Left colon (tissue), 2 donors: ENCODE data around the gene FOXK2. TPM values are rescaled to one million over a fixed set of nuclear protein-coding genes. Genes with fewer than 3 reads are reported as not detected.
"Not testable (repeated sequence)": the region's sequence is repeated elsewhere in the genome, so short reads cannot be mapped to it uniquely, and the experiment has no call there.

ENCODE experiments used
- ATAC-seq: fragments of 200-7000 bp; cut with Tn5 transposase; one replicate; pipeline ENCODE4 v1.9.1; 2020; ENCODE audit warnings: mild to moderate bottlenecking, moderate library complexity
- DNase-seq, 2 donors: peaks; one replicate each; pipeline ENCODE4 v3.0.0-alpha.2; 2020
- intact Hi-C, 2 donors: fragments of 100-400 bp; cut with DNase I in 1 of 2; cut with micrococcal nuclease in 1 of 2; formaldehyde crosslinking; loops; one replicate each; pipeline versions ENCODE4 v1.11.2 to v1.14.0; 2022; cut with DNase I, micrococcal nuclease
- total RNA-seq, 2 donors: library from RNA; stranded (reverse); fragmentation: NEBNext Ultra II Directional; extraction: Animal tissue kit (Norgen Biotek cat#: 25700); gene quantifications; one replicate each; pipeline ENCODE4 v1.2.1, GENCODE V29; 2021
- donor health status: DM: no; HTN: no; CAD: no.
- donor health status: DM: yes; HTN: yes; CAD: no.

FOXK2 gene
- total RNA-seq, 2 donors from 2014 or later, result 40.4 to 48.7 TPM

GRCh38 chr17:82579969-82580368, 60.4 kb downstream of the FOXK2 start:
- ATAC-seq, DNase-seq, intact Hi-C loops: not testable (repeated sequence)

GRCh38 chr17:82582213-82582612, 62.7 kb downstream of the FOXK2 start:
- intact Hi-C loops, result no loop called here

DNA sequence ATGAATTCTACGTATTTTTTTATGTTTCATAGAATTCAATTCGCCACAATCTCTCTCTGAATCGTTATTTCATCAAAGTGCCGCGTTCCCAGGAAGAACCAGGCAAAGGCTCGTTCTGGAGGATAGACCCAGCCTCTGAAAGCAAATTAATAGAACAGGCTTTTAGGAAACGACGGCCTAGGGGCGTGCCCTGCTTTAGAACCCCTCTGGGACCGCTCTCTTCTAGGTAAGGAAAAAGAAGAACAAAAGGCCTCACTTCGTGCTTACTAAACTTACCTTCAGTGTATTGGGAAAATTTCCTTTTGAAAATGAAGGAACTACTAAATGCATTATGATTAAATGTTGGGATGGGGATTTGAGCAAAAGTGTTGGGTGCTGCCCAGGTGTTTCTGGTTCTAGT, 63.2 kb downstream of the FOXK2 start:
- intact Hi-C loops, result no loop called here
- no peak for ATAC-seq
- no peak for DNase-seq

More at GRCh38 chr17:82582213-82582612, 62.7 kb downstream of the FOXK2 start:
- DNase-seq, result no peak
- no peak for ATAC-seq

DNA sequence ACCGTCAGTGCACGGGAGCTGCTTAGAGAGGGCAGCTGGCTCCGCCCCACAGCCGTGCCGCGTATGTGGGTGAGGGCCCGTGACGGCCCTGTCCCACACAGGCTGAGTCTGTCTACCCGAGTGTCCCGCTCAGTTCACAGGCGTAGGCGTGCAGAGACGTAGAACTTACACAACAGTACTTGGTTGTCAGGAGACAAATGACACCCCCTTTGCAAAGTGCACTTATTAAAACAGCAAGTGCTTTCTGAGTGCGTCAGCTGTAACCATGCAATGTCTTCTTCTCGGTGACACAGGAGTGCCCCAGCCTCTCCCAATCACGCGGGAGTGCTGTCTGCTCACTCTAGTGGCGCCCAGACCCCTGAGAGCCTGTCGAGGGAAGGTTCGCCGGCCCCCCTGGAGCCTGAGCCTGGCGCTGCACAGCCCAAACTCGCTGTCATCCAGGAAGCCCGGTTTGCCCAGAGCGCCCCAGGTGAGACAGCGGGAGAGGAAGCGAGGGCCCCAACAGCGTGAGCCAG, 64.2 kb downstream of the FOXK2 start:
- ATAC-seq (no peak), DNase-seq (no peak)
- intact Hi-C loops, result no loop called here

DNA sequence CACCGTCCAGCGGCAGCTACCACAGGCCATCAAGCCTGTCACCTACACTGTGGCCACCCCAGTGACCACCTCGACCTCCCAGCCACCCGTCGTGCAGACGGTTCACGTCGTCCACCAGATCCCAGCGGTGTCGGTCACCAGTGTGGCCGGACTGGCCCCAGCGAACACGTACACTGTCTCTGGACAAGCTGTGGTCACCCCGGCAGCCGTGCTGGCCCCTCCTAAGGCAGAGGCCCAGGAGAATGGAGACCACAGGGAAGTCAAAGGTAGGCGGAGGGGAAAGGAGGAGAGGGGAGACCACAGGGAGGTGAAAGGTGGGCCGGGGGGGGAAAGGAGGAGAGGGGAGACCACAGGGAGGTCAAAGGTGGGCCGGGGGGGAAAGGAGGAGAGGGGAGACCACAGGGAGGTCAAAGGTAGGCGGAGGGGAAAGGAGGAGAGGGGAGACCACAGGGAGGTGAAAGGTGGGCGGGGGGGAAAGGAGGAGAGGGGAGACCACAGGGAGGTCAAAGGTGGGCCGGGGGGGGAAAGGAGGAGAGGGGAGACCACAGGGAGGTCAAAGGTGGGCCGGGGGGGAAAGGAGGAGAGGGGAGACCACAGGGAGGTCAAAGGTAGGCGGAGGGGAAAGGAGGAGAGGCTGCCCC, 66.5 kb downstream of the FOXK2 start:
- ATAC-seq, intact Hi-C loops: not testable (repeated sequence)
- DNase-seq, result peak; percentile 49 to 77

DNA sequence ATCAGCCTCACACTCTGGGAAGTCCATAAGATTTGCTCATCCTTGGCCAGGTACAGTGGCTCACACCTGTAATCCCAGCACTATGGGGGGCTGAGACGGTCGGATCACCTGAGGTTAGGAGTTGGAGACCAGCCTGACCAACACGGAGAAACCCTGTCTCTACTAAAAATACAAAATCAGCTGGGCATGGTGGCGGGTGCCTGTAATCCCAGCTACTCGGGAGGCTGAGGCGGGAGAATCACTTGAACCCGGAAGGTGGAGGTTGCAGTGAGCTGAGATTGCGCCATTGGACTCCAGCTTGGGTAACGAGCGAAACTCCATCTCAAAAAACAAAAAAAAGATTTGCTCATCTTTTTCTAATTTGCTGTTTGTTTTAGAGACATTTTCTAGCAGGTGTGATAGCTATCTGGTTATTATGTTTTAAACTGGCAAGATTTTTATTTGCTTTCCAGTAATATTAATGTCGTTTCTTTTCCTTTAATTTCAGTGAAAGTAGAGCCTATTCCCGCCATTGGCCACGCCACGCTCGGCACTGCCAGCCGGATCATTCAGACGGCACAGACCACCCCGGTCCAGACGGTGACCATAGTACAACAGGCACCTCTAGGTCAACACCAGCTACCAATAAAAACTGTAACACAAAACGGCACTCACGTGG, 67.2 kb downstream of the FOXK2 start:
- no peak for ATAC-seq
- intact Hi-C loops, result no loop called here
- no peak for DNase-seq

GRCh38 chr17:82587234-82588086, 67.9 kb downstream of the FOXK2 start:
- intact Hi-C loops, result no loop called here
- DNase-seq (no peak), ATAC-seq (no peak)

DNA sequence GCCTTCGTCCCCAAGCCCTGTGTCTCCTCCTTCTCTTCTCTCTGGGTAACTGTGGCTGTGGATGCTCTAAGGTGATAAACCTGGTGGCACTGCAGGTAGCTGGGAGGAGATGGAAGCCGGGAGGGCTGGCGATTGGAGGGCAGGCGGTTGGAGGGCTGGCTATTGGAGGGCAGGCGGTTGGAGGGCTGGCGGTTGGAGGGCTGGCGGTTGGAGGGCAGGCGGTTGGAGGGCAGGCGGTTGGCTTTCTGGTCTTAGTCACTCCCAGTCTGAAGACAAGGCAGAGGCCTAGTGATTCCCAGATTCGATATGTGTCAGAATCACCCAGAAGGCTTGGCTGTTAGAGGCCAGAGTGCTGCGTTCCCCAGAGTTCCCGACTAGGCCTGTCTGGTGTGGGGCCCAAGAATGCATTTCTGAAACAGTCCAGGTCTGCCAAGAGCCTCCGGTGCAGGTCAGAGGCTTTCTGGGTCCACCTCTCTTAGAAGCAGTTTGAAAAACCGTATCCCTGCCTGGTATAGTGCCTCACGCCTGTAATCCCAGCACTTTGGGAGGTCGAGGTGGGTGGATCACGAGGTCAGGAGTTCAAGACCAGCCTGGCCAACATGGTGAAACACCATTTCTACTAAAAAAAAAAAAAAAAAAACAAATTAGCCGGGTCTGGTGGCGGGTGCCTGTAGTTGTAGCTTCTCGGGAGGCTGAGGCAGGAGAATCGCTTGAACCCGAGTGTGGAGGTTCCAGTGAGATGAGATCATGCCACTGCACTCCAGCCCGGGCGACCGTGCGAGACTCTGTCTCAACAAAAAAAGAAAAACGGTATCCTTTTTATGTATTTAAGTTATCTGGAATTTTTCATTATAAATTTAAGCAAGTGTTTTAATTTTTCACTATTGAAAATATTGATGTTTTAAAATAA, 69.0 kb downstream of the FOXK2 start:
- intact Hi-C loops, result no loop called here
- ATAC-seq, result no peak
- no peak for DNase-seq

DNA sequence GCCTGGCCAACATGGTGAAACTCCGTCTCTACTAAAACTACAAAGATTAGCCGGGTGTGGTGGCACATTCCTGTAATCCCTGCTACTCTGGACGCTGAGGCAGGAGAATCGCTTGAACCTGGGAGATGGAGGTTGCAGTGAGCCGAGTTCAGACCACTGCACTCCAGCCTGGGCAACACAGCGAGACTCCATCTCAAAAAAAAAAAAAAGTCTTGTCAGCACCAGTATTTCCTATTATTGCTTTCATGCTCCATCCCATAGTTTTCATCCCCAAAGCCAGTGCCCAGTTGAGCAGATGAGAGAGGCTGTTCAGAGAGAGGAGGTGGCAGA, 70.3 kb downstream of the FOXK2 start:
- ATAC-seq (no peak), DNase-seq (no peak)
- intact Hi-C loops, result no loop called here

- intact Hi-C loops, result no loop called here
- ATAC-seq (no peak), DNase-seq (no peak)
Observed at GRCh38 chr17:82590216-82590615, 70.7 kb downstream of the FOXK2 start.

GRCh38 chr17:82590881-82591539, 71.5 kb downstream of the FOXK2 start:
- intact Hi-C loops, result no loop called here
- ATAC-seq (no peak), DNase-seq (no peak)

GRCh38 chr17:82592289-82592766, 72.8 kb downstream of the FOXK2 start:
- intact Hi-C loops, result no loop called here
- ATAC-seq, result peak; percentile 54
- peak; percentile 52 to 59 for DNase-seq

DNA sequence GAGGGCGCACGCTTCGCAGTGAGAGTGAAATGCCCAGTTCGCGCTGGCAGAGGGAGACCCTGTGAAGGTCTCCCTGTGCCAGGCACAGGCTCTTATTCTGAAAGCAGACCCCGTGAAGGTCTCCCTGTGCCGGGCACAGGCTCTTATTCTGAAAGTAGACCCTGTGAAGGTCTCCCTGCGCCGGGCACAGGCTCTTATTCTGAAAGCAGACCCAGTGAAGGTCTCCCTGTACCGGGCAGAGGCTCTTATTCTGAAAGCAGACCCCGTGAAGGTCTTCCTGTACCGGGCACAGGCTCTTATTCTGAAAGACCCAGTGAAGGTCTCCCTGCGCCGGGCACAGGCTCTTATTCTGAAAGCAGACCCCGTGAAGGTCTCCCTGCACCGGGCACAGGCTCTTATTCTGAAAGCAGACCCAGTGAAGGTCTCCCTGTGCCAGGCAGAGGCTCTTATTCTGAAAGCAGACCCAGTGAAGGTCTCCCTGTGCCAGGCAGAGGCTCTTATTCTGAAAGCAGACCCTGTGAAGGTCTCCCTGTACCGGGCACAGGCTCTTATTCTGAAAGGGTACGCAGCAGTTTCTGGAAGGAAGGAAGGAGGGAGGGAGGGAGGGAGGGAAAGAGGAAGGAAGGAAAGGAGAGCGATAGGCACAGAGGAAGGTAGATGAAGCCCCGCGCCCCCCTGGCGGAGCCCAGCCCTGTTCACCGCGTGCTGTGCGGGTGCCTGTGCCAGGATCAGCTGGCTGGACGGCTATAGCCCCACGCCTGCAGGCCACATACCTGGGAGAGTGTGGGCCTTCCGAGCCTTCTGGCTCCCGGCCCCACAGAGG, 73.4 kb downstream of the FOXK2 start:
- ATAC-seq (peak; percentile 58), DNase-seq (peak; percentile 63 to 83)
- intact Hi-C loops, result no loop called here

DNA sequence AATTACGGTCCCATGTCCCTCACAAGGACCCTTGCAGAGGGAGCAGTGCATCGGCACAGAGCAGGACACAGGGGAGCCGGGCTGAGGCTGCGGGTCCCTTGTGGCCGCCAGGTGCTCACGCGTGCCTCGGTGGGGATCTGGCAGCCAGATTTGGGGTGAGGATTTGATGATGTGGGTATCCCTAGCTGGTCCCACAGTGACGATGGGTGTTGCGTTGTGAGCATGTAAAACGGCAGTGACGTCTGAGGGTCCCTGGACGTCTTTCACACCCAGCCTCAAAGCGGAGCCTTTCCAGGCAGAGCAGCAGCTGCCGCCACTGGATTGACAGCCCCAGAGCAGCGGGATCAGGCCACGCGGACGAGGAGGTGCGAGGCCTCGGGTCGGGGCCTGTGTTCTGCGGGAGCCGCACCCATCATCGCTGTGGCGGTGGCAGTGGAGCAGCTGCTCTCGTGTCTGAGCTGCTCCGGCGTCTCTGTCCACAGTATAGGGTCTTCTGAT, 74.1 kb downstream of the FOXK2 start:
- intact Hi-C loops, result no loop called here
- DNase-seq (peak in 1 of 2 donors; percentile 39), ATAC-seq (no peak)

DNA sequence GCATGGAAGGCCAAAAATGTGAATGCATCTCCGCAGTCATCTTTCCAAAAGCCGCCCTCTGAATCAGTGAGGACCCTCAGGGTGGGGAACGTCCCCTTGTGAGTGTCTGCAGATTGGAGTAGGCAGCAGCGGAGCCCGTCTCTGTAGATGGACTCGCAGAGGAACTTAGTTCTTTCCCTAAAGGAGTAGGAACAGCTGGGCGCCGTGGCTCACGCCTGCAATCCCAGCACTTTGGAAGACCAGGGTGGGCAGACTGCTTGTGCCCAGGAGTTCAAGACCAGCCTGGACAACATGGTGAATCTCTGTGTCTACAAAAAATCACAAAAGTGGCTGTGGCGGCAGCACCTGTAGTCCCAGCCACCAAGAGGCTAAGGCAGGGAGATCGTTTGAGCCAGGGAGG, 75.0 kb downstream of the FOXK2 start:
- no peak for ATAC-seq
- intact Hi-C loops, result no loop called here
- DNase-seq, result no peak

- intact Hi-C loops, result no loop called here
- DNase-seq, result peak in 1 of 2 donors; percentile 68
- ATAC-seq, result peak; percentile 77
Observed at GRCh38 chr17:82595893-82596292, 76.4 kb downstream of the FOXK2 start.

GRCh38 chr17:82596296-82596695, 76.8 kb downstream of the FOXK2 start:
- ATAC-seq (peak; percentile 44), DNase-seq (peak in 1 of 2 donors; percentile 43)
- intact Hi-C loops, result no loop called here
